ENCODE data around the gene PDGFRB. TPM values are rescaled to one million over a fixed set of nuclear protein-coding genes. Genes with fewer than 3 reads are reported as not detected.

PDGFRB gene
- total RNA-seq, 2 experiments from 2014 or later = 0.61 to 2.1 TPM

DNA sequence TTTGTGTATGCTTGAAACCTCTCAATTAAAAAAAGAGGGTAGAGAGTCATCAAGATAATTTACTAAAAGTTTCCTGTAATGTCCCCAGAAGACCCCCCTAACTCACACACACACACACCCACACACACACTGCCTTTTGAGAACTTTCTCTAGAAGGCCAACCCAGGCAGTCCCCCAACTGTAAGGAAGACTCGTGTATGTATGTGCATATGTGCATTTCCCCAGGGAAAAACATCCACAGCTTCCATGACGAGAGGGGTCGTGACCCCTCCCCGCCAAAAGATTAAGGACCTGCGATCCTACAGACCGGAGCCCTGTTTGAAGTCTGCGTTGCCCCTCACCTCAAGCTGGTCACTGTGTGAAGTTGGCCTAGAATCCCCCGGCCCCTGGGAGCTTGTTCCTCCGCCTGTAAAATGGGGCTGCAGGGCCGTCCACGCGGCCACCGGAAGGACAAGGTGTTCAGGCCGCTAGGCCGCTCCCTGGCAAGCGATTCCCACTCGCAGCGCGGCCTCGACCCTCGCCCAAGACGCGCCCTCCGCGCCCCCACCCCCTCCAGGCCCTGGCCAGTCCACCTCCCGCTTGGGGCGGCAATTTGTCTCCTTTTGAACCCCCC lies 10.5 kb upstream of the PDGFRB start:
- POLR2A ChIA-PET = no interaction called here
- CTCF ChIA-PET = interaction anchor here (1.5 kb wide), 1 partner anchor 52 kb away, joined by 3 read pairs; no protein-coding TSS in a partner anchor

DNA sequence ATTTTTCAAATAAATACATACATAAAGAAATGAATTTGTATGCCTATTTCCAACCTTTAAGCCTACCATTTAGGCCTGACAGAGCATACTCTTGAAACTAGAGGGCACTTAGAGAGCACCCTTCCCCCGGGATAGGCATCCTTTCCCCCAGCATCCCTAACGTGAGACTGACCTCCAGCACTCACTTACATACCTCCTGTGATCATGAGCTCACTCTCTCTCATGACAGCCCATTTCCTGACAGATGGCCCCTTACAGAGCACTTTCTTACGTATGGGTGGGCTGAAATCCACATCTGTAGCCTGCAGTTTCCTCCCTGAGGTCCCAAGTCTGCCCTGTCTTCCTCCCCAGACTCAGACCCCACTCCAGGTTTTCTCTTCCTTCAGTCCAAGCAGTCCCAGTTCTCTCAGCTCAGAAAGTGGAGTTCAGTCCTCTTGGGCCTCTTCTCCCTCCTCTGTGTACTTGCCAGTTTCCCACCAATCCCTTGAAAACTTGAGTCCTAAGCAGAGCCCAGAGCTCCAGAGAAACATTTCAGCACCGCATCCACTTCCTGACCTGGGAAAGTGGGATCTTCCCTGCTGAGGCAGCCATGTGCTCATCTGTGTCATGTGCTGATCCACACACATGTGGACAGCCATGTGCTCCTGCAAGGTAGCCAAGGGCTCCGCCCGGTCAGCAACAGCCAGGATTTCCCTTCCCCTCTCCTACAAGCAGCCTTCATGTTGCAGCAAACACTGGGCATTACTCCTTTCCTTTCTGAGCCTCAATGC lies 8.8 kb upstream of the PDGFRB start:
- ChIA-PET CTCF (no interaction called here), POLR2A (interaction anchor here (0.5 kb wide), 1 partner anchor 9 kb away, joined by 3 read pairs; the partner anchor contains the start of gene PDGFRB)

DNA sequence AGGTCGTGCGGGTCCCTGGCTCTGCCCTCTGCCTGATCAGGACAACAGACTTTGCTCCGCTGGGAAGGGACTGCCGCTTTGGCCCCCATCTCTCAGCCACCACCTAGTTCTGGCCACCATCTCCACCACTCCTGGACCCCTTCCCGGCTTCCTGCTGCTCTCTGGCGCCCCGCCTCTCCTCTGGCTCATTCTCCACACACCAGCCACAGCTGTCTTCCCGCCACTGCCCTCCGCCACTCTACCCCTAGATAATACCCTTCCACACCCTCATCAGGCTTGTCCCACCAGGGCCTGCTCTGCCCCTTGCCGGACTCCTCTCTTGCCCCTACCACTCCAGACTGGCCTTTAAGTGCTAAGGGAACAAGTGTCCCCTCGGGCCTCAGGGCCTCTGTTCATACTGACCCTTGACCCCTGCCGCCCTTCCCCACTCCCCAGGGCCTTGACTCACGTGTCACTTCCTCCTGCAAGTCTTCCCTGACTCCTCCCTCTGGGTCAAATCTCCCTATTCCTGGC lies 8.0 kb upstream of the PDGFRB start:
- POLR2A ChIA-PET = interaction anchor here (0.7 kb wide), 1 partner anchor 256 kb away, joined by 3 read pairs; no protein-coding TSS in a partner anchor
- CTCF ChIA-PET = interaction anchor here (0.9 to 1.4 kb wide), 2 partner anchors 45 to 55 kb away, joined by 3 to 4 read pairs; no protein-coding TSS in a partner anchor

DNA sequence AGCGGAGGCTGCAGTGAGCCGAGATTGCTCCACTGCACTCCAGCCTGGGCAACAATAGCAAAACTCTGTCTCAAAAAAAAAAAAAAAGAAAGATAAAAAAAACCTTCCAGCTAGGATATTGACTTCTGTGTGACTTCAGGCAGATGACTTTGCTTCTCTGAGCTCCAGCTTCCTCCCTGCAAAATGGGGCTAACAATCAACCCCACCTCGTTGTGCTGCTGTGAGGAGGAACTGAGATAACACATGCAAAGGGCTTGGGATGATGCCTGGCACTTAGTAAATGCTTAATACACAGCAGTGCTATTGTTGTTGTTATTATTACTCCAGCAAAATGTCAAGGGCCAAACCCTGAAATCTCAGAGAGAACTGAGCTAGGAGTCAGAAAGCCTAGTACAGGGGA lies 7.4 kb upstream of the PDGFRB start:
- ChIA-PET POLR2A (interaction anchor here (0.7 kb wide), 1 partner anchor 256 kb away, joined by 3 read pairs; no protein-coding TSS in a partner anchor), CTCF (interaction anchor here (0.9 to 1.5 kb wide), 4 partner anchors 11 to 188 kb away, joined by 3 to 4 read pairs (median 4); no protein-coding TSS in a partner anchor)

DNA sequence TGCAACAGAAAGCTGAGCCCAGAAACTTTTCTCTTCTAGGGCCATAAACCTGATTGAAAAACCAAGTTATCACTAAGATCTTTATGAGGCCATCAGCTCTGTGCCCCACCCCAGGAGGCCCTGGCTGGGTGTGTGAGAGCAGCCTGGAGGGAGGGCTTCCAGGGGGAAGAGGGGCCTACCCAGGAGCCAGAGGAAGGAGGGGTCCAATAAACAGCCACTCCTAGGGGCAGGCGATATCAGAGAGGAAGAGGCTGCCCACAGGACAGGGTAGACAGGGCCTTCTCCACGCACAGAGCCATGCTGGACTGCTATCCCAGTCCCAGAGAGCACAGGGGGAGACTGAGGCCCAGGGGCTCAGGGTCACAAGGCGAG lies 6.5 kb upstream of the PDGFRB start:
- CTCF ChIA-PET = interaction anchor here (0.9 to 1.5 kb wide), 5 partner anchors 12 to 189 kb away, joined by 3 to 4 read pairs (median 4); no protein-coding TSS in a partner anchor
- POLR2A ChIA-PET = no interaction called here

DNA sequence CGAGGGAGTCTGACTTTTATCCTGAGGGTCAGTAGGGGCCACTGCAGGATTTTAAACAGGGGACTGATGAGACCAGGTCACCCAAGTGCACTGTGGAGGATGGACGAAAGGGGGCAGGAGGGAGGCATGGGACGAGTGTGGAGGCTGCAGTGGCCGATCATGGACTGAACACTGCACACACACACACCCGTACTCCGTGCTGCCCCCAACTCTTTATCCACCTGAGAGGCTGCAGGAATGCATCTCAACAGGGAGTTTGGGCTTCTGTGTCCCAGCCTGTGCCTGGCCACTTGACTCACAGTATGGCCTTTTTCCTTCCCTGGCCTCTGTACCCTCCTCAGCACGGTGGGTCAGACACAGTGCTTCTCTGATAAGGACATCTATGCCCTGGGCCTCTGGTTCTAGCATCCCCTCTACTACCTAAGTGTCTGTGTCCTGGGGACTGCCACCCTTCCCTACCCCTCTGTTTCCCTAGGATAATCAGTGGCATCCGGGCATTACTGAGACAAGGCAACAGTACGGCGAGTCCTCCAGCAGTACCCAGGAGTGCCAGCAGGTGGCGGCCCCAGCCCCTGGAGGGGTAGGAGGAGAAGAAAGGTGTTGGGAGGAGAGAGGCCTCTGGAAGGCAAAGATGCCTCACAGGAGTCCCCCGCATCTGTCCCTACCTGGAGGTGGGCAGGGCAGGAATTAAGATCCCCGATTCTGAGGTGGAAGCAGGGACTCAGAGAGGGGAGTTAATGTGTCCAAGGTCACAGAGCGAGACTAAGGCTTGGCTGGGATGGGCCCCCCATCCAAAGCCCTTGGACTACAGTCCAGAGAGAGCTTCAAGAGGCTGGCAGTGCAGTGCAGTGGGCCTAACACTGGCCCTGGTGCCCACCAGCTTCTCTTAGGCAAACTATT lies 5.8 kb upstream of the PDGFRB start:
- CTCF ChIA-PET = interaction anchor here (0.9 to 1.5 kb wide), 4 partner anchors 31 to 190 kb away, joined by 3 to 4 read pairs (median 3); no protein-coding TSS in a partner anchor
- POLR2A ChIA-PET = no interaction called here

DNA sequence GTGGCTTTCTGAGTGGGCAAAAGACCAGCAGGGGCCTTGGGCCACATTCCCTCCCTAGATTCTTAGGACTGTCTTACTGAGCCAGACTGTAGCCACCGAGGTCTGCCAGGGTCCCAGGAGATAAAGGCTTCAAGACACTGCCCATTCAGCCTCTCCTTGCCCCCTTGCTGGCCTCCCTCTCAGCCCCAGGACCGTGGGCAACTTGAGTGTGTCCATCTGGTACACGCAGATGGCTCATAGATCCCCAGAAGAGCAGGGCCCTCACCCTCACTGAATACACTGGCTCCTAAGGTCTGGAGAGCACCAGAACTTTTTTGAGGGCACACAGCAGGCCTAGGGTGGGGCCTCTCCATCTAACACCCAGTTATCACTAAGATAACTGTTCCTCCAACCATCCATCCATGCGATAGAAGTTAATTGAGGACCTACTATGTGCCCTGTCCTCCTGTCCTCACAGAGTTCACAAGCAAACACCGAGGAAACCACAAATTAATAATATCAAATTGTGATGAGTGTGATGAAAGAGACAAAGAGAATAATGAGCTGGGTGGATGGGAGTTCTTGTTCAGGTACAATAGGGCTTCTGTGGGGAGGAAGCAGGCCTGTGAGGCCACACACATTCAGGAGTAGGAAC lies 4.9 kb upstream of the PDGFRB start:
- POLR2A ChIA-PET = no interaction called here

DNA sequence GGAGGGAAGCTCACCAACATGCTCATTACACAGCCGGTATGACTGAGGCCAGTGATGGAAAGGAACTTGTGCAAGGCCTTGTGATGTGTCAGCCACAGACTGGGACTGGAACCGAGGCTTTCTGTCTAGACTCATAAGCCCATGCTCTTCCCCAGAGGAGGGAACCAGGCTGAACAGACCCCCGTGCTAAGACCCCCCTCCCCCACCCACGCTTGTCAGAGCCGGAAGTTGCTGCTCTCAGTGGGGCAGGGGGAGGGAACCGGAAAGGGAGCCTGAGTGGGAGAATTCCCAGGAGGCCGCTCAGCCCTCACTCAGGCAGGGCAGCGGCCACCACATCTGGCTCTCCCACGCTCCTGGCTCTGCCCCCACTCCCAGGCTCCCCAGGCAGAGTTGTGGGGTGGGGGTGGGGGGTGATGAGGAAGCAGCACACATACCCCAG lies 4.1 kb upstream of the PDGFRB start:
- CTCF ChIA-PET = interaction anchor here (0.6 to 1.3 kb wide), 2 partner anchors 59 to 206 kb away, joined by 3 read pairs; no protein-coding TSS in a partner anchor
- POLR2A ChIA-PET = no interaction called here

More for the DNA sequence above, 4.9 kb upstream of the PDGFRB start:
- CTCF ChIA-PET = interaction anchor here (1.3 kb wide), 1 partner anchor 58 kb away, joined by 3 read pairs; no protein-coding TSS in a partner anchor

DNA sequence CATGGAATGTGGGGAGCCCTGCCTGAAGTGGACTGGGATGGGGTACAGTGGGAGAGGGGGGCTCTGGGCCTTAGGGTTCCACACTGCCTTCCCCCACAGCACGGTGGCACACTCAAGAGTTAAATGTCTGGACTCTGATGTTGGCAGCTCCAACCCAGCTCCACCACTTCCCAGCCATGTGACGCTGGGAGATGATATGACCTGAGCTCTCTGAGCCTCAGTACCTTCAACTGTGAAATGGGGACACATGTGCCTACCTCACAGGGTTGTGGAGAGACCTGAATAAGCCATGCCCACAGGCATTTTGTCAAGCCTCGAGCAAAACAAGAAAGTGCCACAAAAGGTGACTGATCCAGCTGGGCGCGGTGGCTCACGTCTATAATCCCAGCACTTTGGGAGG lies 3.4 kb upstream of the PDGFRB start:
- ChIA-PET CTCF (interaction anchor here (0.6 kb wide), 1 partner anchor 207 kb away, joined by 3 read pairs; no protein-coding TSS in a partner anchor), POLR2A (no interaction called here)

DNA sequence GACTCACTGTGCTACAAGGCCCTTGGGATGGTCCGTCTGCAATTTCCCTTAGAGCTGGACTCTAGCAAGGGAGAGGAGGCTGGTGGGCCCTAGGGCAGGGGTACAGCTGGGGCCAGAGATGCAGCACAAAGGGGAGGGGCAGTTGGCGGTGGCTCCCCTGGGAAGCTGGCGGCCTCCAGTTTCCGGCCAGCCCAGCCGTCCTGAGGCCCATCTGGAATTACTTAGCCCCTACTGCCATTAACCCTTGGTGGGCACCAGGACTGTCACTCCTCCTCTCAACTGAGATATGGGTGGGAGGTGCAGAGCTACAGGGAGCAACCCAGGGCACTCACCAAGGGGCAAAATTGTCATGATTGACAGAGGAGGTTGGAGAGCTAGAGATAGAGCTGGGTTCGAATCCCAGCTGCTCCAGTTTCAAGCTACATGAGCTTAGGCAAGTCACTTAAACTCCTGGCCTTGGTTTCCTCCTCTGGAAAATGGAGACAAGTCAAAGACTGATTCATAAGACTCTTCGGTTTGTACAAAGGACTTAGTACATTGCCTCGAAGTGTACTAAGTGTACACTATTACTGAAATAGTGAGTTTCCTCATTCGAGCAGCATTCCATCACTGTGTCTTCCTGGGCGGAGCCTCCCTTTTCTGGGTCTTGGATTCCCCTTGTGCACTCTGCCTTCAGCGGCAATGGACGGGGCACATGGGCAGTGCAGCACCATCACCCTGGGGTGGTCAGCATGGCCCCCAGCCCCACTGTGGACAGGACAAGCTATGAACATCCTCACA lies 2.7 kb upstream of the PDGFRB start:
- CTCF ChIA-PET = no interaction called here
- POLR2A ChIA-PET = no interaction called here

DNA sequence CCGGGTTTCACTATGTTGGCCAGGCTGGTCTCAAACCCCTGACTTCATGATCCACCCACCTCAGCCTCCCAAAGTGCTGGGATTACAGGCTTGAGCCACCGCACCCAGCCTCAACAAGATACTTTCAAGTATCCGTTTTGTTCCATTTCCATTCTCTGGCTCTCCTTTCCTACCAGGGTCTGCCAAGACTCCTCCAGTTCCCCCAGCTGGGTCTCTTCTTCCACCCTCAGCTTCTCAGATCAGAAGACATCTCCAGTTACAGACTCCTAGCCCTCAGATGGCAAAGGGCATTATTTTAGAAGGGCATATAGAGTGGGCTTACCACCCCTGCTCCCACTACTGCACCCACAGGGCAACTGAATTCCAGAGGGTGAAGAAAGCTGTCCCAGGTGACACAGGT lies 1.5 kb upstream of the PDGFRB start:
- CTCF ChIA-PET = no interaction called here
- POLR2A ChIA-PET = no interaction called here

DNA sequence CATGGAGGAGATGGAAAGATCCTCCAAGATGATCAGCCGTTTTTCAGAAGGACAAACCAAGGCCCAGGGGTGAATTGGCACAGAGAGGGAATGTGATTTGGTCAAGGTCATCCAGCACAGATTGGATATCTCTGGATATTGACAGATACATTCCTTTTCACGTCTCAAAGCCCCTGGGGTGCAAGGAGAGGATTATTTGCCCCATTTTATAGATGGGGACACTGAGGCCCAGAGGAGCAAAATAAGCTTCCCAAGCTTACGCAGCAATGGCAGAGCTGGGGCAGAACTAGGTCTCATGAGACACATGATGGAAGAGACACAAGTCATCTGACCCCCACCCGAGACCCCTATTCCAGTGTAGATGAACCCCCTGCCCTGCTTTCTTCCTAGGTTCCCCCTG lies 895 bp upstream of the PDGFRB start:
- CTCF ChIA-PET = no interaction called here
- POLR2A ChIA-PET = no interaction called here

DNA sequence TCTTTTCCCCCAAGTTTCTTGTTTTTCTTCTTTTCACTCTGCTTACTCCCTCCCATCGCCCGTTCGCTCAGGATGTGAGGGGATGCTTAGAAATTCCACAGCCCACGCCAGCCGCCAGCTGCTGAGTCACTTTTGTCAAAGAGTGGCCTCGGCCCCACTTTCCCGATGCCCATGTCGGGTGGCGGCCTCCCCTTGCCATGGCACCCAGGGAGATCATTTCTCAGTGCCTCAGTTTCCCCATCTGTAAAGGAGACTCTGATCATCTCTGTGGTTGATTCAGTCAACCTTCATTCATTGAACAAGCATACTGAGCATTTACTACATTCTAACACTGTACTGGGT lies 353 bp upstream of the PDGFRB start:
- ChIA-PET CTCF (no interaction called here), POLR2A (no interaction called here)

DNA sequence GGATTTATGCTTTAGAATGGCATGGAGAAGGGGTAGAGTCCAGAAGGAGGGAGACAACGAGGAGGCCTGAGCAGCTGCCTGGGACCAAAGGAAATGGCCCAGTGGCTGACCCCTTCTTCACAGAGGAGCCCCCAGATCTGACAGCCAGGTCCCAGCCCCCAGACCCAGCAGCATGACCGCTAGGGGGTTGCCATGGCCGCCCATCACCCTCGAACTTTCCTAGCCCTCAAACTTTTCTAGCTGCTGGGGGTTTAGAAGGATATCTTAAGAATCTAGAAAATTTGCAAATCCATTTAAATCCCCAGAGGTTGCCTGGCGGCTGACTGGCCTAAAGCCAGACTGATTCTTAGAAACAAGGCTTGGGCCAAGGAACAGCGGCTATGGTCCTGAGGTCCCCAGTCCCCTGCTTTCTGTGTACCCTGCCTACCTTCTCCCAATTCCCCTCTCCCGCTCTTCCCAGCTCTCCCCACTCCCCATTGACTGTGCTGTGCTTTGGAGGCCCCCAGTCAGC lies 972 bp downstream of the PDGFRB start:
- POLR2A ChIA-PET = no interaction called here
- CTCF ChIA-PET = no interaction called here

DNA sequence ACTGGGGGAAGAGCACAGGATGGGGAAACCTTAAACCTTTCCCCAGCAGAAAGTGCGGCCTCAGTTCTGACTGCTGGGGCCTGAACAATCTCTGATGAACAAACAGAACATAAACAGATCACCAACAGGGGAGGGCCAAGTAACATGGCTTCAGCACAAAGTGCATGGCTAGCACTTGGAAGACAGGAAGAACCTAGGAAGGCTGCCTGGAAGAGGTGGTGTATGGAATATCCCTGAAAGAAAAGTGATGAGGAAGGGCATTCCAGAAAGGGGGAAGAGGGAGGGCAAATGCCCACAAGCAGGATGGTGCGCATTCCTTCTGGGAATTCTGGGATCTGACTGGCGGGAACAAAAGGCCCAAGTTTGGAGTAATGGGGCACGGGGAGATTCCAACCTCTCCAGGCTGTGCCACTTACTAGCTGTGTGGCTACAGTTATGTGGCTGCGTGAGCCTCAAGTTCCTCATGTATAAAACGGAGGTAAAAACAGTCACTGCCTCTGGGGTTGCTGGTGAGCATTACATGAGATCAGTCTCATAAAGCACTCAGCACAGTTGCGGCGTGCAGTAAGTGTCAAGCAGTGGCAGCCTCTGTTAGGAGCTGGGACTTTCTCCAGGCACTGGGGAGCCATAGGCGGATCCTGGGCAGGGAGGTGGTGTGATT lies 1.6 kb downstream of the PDGFRB start:
- ChIA-PET POLR2A (no interaction called here), CTCF (no interaction called here)

DNA sequence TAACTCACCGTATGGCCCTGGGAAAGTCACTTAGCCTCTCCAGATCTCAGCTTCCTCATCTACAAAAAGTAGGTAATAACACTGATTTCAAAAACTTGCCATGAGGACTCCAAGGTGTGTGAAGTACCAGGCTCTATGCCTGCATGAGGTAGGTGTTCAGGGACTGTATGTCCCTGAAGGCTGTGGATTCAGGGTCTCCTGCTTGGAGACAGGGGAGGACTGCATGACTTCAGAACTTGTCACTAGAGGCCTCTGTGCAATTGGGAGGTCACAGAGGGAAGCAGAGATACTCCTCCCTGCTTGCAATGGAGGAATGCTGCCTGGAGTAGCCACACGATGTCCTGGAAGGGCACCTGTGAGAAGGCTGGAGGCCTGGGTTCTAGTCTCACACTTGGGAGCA lies 2.2 kb downstream of the PDGFRB start:
- ChIA-PET CTCF (no interaction called here), POLR2A (no interaction called here)

DNA sequence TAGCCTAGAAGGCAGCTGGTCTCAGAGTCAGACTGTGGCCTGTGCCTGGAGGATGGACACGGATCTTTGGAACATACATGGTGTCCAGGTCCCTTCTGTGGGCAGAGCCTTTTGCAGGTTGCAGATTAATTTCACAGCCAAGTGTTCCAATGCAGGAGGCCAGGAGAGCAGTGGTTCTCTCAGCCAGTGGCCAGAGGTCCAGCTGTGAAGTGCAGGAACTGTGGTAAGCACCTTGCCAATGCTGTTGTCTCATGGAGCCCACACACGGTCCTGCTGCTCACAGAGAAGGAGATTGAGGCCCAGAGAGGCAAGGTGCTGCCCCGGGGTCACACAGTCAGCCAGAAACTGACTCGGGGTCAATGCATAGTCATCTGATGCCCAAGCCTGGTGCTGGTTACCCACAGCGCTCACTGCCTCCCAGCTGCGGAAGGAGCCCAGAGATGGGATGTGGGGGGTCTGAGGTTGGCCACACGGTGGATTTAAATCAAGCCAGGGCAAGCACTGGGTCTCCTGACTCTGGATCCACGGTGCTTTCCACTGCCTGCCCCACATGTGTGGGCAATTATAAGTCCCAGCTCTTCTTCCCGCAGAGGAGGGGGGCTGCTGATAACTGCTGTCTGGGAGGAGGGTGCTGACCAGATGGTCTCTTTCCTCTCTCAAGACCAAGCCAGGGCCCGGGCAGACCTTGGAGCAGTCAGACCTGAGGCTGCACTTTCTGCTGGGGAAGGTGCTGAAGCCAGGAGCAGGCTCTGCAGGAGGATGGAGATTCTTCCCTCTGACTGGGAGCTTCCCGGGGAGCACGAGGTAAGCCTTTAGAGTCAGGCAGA lies 2.8 kb downstream of the PDGFRB start:
- ChIA-PET POLR2A (no interaction called here), CTCF (no interaction called here)
